ENCODE measurements around the gene NRXN3. TPM values are rescaled to one million over a fixed set of nuclear protein-coding genes. Genes with fewer than 3 reads are reported as not detected.

The NRXN3 gene
- total RNA-seq, 1 experiment from 2014 or later, result not detected

DNA sequence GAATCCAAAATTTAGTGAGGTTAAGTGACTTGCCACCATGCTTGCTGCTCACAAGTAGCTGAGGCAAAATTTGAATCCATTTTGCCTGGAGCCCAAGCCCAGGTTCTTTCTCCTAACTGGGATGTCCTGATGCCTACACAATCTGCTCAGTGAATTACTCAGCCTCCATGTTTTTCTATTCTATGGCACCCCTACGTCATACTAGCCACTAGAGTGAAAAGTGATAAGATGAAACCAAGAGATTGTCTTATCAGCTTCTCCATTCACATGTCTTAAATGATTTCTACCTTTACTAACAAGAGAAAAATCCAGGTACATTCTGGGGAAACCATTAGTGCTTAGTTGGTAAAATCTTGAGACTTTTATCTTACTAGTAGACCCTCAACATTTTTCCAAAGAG lies 1321.0 kb downstream of the NRXN3 start:
- no peaks in the 10 kb centered on the region for H3K27me3 ChIP-seq (ENCODE audit: insufficient read depth, low read length)
- no peak overlapping the region for H3K4me3 ChIP-seq (replicated peaks in 1 of 2; ENCODE audit: low read depth in 1 of 2, low read length in 2 of 2)
- TF ChIP-seq POLR2A (IDR thresholded peaks at IDR 0.05; ENCODE audit: borderline replicate concordance, extremely low read depth, insufficient read depth, insufficient read length) (no peak), ATF3 (IDR thresholded peaks at IDR 0.05) (no peak), EZH2phosphoT487 (IDR thresholded peaks at IDR 0.05; ENCODE audit: borderline replicate concordance) (no peak), CTCF (IDR thresholded peaks at IDR 0.05 in 2 of 3, conservative IDR thresholded peaks at IDR 0.05 in 1 of 3; ENCODE audit: borderline replicate concordance in 1 of 3, insufficient read depth in 1 of 3, low read depth in 2 of 3, low read length in 2 of 3) (no peak), POLR2AphosphoS5 (IDR thresholded peaks at IDR 0.05; ENCODE audit: low read depth, low read length) (no peak), RAD21 (IDR thresholded peaks at IDR 0.05; ENCODE audit: low read depth) (no peak), EZH2 (IDR thresholded peaks at IDR 0.05) (no peak), JUND (IDR thresholded peaks at IDR 0.05) (no peak), ZFX (IDR thresholded peaks at IDR 0.05) (no peak), ELF1 (IDR thresholded peaks at IDR 0.05; ENCODE audit: borderline replicate concordance, low read depth) (no peak), YY1 (IDR thresholded peaks at IDR 0.05; ENCODE audit: extremely low read depth, insufficient replicate concordance, low read depth, low read length) (no peak), CEBPB (IDR thresholded peaks at IDR 0.05; ENCODE audit: low read depth) (no peak), SRF (IDR thresholded peaks at IDR 0.05; ENCODE audit: low read depth) (no peak), SP1 (IDR thresholded peaks at IDR 0.05; ENCODE audit: low read depth) (no peak)
- TF ChIP-seq, protein P1, sequence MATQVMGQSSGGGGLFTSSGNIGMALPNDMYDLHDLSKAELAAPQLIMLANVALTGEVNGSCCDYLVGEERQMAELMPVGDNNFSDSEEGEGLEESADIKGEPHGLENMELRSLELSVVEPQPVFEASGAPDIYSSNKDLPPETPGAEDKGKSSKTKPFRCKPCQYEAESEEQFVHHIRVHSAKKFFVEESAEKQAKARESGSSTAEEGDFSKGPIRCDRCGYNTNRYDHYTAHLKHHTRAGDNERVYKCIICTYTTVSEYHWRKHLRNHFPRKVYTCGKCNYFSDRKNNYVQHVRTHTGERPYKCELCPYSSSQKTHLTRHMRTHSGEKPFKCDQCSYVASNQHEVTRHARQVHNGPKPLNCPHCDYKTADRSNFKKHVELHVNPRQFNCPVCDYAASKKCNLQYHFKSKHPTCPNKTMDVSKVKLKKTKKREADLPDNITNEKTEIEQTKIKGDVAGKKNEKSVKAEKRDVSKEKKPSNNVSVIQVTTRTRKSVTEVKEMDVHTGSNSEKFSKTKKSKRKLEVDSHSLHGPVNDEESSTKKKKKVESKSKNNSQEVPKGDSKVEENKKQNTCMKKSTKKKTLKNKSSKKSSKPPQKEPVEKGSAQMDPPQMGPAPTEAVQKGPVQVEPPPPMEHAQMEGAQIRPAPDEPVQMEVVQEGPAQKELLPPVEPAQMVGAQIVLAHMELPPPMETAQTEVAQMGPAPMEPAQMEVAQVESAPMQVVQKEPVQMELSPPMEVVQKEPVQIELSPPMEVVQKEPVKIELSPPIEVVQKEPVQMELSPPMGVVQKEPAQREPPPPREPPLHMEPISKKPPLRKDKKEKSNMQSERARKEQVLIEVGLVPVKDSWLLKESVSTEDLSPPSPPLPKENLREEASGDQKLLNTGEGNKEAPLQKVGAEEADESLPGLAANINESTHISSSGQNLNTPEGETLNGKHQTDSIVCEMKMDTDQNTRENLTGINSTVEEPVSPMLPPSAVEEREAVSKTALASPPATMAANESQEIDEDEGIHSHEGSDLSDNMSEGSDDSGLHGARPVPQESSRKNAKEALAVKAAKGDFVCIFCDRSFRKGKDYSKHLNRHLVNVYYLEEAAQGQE (IDR thresholded peaks at IDR 0.05; ENCODE audit: low read depth), result no peak
- TF ChIP-seq, protein P2, sequence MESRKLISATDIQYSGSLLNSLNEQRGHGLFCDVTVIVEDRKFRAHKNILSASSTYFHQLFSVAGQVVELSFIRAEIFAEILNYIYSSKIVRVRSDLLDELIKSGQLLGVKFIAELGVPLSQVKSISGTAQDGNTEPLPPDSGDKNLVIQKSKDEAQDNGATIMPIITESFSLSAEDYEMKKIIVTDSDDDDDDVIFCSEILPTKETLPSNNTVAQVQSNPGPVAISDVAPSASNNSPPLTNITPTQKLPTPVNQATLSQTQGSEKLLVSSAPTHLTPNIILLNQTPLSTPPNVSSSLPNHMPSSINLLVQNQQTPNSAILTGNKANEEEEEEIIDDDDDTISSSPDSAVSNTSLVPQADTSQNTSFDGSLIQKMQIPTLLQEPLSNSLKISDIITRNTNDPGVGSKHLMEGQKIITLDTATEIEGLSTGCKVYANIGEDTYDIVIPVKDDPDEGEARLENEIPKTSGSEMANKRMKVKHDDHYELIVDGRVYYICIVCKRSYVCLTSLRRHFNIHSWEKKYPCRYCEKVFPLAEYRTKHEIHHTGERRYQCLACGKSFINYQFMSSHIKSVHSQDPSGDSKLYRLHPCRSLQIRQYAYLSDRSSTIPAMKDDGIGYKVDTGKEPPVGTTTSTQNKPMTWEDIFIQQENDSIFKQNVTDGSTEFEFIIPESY (IDR thresholded peaks at IDR 0.05; ENCODE audit: extremely low read depth, insufficient replicate concordance, low read length), result no peak
- H2AFZ ChIP-seq (ENCODE audit: low read depth, low read length, poor library complexity, severe bottlenecking), result no peak overlapping the region
- H3K9ac ChIP-seq (ENCODE audit: low read length), result no peak overlapping the region
- RAD21 ChIA-PET (ENCODE audit: low non-redundant PET in 1 of 2, low total read pairs in 2 of 2, uncharacterized antibody in 2 of 2, unreplicated experiment in 2 of 2), result no interaction called here
- H3K9me3 ChIP-seq (ENCODE audit: control insufficient read depth in 1 of 2, insufficient read depth in 1 of 2, low read depth in 1 of 2, low read length in 2 of 2), result peaks cover 10 to 15% of the 10 kb centered on the region in 2 experiments; a peak in 2 of 4 replicates
- POLR2A ChIA-PET, result no interaction called here
- intact Hi-C loops (cut with micrococcal nuclease), result no loop called here
- H3K4me2 ChIP-seq (ENCODE audit: low read length), result no peak overlapping the region
- H3K79me2 ChIP-seq (ENCODE audit: insufficient read depth, low read length), result no peaks in the 10 kb centered on the region
- H4K20me1 ChIP-seq (ENCODE audit: insufficient read depth), result no peaks in the 10 kb centered on the region
- no peaks in the 10 kb centered on the region for H3K9me2 ChIP-seq (ENCODE audit: insufficient read depth)
- ATAC-seq (no peak), DNase-seq (ENCODE audit: low read depth, low spot score) (no peak)
- H3K36me3 ChIP-seq (ENCODE audit: control insufficient read depth in 1 of 2, insufficient read depth in 2 of 2, low read length in 2 of 2), result no peaks in the 10 kb centered on the region
- CTCF ChIA-PET, result no interaction called here
- H3K4me1 ChIP-seq (ENCODE audit: control insufficient read depth in 1 of 2, insufficient read depth in 2 of 2, low read length in 2 of 2), result no peaks in the 10 kb centered on the region
- H3K27ac ChIP-seq (ENCODE audit: low read depth, low read length), result no peak overlapping the region
- BruUV-seq (replicated peaks), result no TSS peak

Data from HCT116 (cell line).